Raji (cell line): ENCODE data around the gene ZDHHC3.

Experiments
- POLR2A ChIP-seq: IDR thresholded peaks from 2 replicates; pipeline ENCODE4 v1.6.1; 2011; ENCODE audit warnings: low read depth, low read length, control low read depth; ENCODE audit not compliant: insufficient read depth

The ZDHHC3 gene, protein sequence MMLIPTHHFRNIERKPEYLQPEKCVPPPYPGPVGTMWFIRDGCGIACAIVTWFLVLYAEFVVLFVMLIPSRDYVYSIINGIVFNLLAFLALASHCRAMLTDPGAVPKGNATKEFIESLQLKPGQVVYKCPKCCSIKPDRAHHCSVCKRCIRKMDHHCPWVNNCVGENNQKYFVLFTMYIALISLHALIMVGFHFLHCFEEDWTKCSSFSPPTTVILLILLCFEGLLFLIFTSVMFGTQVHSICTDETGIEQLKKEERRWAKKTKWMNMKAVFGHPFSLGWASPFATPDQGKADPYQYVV

DNA sequence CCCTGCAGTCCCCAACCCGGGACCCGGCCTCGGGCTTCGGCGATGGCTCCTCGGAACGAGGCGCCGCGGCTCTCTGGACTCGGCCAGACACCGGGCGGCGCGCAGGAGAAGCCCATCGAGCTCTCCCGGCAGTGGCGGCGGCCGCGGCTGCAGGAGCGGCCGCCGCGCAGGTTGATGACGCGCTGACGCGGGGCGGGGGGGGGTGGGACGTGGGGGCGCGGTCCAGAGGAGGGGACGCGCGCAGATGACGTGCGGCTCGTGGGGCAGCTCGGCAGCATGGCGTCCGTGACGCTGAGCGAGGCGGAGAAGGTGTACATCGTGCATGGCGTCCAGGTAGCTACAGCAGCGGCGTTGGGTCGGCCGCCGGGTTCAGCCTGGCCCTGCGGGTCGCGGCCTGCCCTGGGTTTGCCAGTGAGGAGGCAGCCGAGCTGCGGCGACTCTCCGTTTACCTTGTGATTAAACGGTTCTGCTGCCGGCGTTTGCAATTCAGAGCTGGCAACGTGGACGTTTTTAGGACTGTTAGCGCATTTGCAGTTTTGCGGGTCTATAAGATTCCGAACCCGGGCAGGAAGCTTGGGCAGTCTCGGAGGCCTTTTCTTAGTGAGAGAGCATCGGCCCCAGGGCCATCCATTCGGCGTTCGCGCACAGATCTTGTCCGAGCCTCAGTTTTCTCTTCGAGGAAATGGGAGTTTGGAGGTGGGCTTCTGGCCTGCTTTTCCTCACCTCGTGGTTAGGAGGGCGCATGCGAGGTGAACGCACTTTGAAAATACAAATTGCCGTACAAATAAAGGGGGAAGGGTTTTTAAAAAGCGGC lies at the start of gene ZDHHC3, which contains the start of gene EXOSC7:
Gene ZDHHC3 (minus strand): TSS at position 173 of the 814 bp plus-strand sequence. CDS start 16,738 bp downstream, outside the sequence.
Gene EXOSC7 (plus strand): TSS at position 243 of the 814 bp plus-strand sequence. CDS start 34 bp downstream, at position 277.
- TF ChIP-seq POLR2A = peak; percentile 93

- no peak for TF ChIP-seq POLR2A
Measured at GRCh38 chr3:45024542-45025255, 48.7 kb upstream of the ZDHHC3 start.

DNA sequence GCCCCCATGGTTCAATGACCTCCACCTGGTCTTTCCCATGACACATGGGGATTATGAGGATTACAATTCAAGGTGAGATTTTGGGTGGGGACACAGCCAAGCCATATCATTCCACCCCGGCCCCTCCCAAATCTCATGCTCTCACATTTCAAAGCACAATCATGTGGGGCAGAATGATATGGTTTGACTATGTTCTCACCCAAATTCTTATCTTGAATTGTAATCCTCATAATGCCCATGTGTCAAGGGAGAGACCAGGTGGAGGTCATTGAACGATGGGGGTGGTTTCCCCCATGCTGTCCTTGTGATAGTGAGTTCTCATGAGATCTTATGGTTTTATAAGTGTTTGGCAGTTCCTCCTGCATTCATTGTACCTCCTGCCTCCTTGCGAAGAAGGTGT lies 47.7 kb upstream of the ZDHHC3 start:
- no peak for TF ChIP-seq POLR2A

DNA sequence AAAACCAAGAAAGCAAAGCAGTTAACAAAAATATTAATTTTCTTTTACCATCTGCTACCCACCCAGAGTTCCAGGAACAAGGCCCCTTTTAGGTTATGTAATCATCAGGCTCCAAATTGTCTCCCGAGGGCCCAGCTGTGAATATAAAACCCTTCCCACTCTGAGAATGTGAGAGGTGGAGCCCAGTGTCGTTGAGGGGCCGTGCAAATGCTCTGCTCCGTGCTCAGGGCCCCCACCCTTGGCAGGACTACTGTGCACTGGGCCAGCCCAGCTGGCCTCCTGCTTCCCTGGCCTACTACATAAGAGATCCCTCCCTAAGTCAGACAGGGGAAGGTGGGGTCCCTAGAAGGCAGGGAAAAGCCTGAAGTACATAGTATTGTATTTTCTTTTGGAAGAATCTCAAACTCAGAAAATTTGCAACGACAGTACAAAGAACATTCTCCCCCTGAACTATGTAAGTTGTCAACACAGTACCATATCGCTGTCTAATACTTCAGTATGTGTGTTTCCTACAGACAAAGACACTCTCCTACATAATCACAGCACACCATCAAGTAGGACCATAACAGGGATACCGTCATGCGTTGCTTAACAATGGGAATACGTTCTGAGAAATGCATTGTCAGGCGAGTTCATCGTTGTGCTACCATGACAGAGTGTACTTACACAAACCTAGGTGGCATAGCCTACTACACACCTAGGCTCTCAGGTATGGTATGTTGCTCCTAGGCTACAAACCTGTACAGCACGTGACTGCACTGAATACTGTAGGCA lies 45.7 kb upstream of the ZDHHC3 start:
- no peak for TF ChIP-seq POLR2A

DNA sequence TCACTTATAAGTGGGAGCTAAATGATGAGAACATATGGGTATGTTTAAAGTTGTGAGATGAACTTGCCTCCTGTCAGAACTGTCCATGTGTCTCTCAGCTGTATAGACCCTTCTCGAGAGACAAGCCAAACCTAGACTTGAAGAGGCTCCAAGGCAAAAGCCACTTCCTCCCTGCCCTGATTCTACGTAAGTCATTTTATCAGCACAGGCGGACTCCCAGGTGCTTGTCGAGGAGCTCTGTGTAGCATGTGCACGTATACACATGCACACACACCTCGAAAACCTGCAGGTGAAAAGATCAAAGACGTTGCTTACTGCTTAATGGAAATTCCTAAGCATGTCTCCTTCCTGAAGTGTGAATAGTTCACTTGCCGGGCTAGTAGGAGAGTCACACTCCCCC lies 44.6 kb upstream of the ZDHHC3 start:
- no peak for TF ChIP-seq POLR2A

GRCh38 chr3:45017821-45018220 lies 41.8 kb upstream of the ZDHHC3 start:
- no peak for TF ChIP-seq POLR2A

GRCh38 chr3:45016916-45017315 lies 40.9 kb upstream of the ZDHHC3 start:
- TF ChIP-seq POLR2A = no peak

DNA sequence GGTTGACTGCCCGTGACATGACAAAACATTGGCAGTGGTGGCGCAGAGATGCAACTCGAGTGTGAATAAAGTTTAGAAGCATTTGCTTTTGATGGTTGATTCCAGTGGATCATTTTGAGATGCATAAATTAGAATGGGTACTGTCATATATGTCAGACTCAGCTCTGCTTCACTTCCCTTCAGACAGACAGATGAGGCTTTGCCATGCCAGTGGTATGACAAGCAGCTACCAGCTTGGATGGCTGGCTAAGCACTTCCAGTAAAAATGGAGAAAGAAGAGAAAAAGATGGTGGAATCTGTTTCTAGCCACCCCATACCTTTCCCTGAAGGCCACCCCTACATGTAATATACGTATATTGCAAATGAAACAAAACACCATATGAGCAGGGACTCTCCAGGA lies 36.6 kb upstream of the ZDHHC3 start:
- TF ChIP-seq POLR2A = no peak

DNA sequence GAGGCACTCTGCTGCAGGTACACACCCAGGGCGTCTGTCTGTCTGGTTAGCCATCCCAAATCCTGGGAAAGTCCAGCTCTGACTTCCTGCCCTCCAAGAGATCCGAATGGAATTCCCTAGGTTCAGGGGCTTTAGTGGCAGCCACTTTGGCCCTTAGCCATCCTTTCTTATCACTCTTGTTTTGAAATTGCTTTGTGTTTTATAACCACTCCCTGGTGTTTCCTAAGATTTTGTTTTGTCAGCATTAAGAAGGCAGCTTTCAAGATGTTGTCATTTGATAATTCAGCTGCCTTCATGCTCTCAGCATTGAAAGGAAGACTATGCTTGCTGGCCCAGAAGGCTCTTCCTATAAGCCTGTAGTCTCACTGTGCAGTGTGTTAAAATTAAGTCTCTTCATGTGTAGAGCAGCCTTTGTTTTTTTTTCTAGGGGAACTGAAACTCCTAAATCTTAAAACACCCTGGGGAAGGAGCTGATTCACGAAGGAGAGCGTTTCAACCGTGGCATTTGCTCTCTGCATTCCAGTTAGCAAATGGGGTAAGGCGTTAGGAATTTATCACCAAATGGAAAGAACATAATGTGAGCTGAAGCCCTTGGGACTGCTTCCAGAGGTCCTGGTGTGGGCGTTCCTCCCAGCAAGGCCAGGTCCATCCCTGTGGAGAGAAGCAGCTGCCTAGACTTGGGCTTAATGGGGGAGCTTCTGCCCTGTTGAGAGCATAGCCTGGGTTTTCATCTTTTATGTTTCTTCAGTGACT lies 36.0 kb upstream of the ZDHHC3 start:
- no peak for TF ChIP-seq POLR2A

DNA sequence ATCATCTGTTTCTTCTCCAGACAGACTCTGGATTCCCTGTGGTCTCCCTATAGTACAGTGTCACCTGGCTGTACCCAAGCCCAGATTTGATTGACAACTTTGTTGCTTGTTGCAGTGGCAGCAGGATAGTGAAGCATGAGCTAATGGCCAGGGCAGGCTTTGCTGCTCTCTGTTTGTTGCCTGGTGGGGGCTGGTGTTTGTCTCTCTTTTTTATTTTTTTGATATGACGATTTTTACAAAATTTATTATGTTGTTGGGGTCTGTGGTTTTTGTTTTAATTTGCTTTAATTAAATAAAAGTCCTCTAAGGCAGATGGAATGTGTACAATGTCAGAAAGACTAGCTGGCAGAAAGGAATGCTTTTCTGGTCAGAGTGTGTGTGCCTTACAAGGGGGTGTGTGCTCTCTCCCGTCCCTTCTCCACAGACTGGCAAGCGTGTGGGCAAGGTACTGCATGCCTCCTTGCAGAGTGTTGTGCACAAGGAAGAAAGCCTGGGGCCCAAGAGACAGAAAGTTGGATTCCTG lies 34.9 kb upstream of the ZDHHC3 start:
- TF ChIP-seq POLR2A = no peak

DNA sequence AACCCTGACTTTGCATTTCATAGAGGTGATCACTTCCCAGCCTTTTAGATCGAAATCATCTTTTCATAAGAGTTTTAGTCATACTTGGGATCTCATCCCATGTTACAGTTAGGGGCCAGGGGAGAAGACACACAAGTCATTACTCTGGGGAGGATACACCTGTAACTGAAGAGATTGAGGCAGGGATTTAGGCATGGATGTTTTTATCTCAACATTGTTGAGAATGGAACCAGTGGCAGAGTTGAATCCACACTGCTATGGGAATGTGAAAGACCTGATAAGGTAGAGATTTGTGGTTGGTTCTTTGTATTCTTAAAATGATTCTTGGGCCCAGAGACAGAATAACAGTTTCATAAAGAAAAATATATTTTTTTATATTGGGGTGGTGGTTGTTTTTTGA lies 33.9 kb upstream of the ZDHHC3 start:
- no peak for TF ChIP-seq POLR2A

DNA sequence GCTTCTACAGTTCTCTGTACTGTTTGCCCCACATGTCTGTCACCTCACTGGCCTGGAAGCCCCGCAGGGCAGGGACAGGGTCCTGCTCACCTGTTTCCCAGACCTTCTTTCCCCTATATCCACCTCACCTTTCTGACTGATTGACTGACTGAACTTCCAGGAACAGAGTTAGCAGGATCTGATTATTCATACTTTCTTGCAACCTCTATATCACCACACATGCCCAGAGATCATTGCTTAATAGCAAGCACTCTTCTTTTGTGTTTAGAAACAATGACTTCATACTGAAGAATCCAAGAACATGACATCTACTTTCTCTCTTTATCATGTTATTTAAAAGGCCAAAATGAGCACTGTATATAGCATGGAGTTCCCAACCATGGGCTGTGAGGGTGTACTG lies 32.1 kb upstream of the ZDHHC3 start:
- TF ChIP-seq POLR2A = no peak

- TF ChIP-seq POLR2A = no peak
Measured at GRCh38 chr3:45007091-45007490, 31.1 kb upstream of the ZDHHC3 start.

- no peak for TF ChIP-seq POLR2A
Measured at GRCh38 chr3:45003859-45004258, 27.9 kb upstream of the ZDHHC3 start.
